NCI-H2107 treated with DMSO at 0.1 percent for 48 hours (cell line): Measurements from ENCODE around the gene FOXL2NB.
"Not testable (repeated sequence)": the region's sequence is repeated elsewhere in the genome, so short reads cannot be mapped to it uniquely, and the experiment has no call there.

Experiments
- DNase-seq: peaks from one replicate; lab custom pipeline; 2025; ENCODE audit not compliant: unreplicated experiment; lab: John Stamatoyannopoulos, UW

The FOXL2NB gene

GRCh38 chr3:138946663-138947494 is at the start of gene FOXL2NB, which contains the start of gene FOXL2:
FOXL2NB (plus strand) TSS chr3:138947217; CDS start chr3:138947365, 148 bp downstream.
FOXL2 (minus strand) TSS chr3:138947137; CDS start chr3:138946722, 415 bp downstream.
- no peak for DNase-seq

- DNase-seq, result no peak
These were observed 48.7 kb upstream of the FOXL2NB start for GRCh38 chr3:138898301-138898700.

GRCh38 chr3:138898708-138899107 is 48.3 kb upstream of the FOXL2NB start:
- no peak for DNase-seq

- no peak for DNase-seq
These were observed 47.5 kb upstream of the FOXL2NB start for GRCh38 chr3:138899351-138899991.

GRCh38 chr3:138901567-138901966 is 45.5 kb upstream of the FOXL2NB start:
- no peak for DNase-seq

- DNase-seq, result no peak
These were observed 44.8 kb upstream of the FOXL2NB start for GRCh38 chr3:138902171-138902570.

- DNase-seq, result no peak
These were observed 39.5 kb upstream of the FOXL2NB start for GRCh38 chr3:138907539-138907938.

GRCh38 chr3:138908846-138909245 is 38.2 kb upstream of the FOXL2NB start:
- no peak for DNase-seq

- DNase-seq, result no peak
These were observed 37.1 kb upstream of the FOXL2NB start for GRCh38 chr3:138909904-138910303.

GRCh38 chr3:138911621-138912020 is 35.4 kb upstream of the FOXL2NB start:
- DNase-seq, result no peak

- DNase-seq, result no peak
These were observed 34.8 kb upstream of the FOXL2NB start for GRCh38 chr3:138912237-138912636.

GRCh38 chr3:138913766-138914165 is 33.3 kb upstream of the FOXL2NB start:
- no peak for DNase-seq

GRCh38 chr3:138914870-138915502 is 32.0 kb upstream of the FOXL2NB start:
- DNase-seq, result peak; percentile 44

- peak; percentile 45 for DNase-seq
These were observed 31.2 kb upstream of the FOXL2NB start for GRCh38 chr3:138915503-138916498.

GRCh38 chr3:138916824-138917223 is 30.2 kb upstream of the FOXL2NB start:
- DNase-seq, result no peak

- no peak for DNase-seq
These were observed 27.7 kb upstream of the FOXL2NB start for GRCh38 chr3:138919325-138919724.

- DNase-seq, result no peak
These were observed 25.4 kb upstream of the FOXL2NB start for GRCh38 chr3:138921316-138922292.

GRCh38 chr3:138922400-138922799 is 24.6 kb upstream of the FOXL2NB start:
- DNase-seq, result not testable (repeated sequence)

GRCh38 chr3:138923531-138923994 is 23.5 kb upstream of the FOXL2NB start:
- DNase-seq, result peak; percentile 66
